Lung (tissue), 12 donors: ENCODE data around the gene SERPINA10. TPM values are rescaled to one million over a fixed set of nuclear protein-coding genes. Genes with fewer than 3 reads are reported as not detected.

Source experiments
- ATAC-seq: fragments of 200-7000 bp; cut with Tn5 transposase; one replicate; pipeline ENCODE4 v1.9.1; 2020; ENCODE audit warnings: moderate number of reproducible peaks; ENCODE audit not compliant: insufficient read depth, low FRiP score
- DNase-seq, 3 donors: peaks; one replicate each; pipeline ENCODE4 v3.0.0-alpha.2; 2013 to 2017
- H3K27ac ChIP-seq, 2 donors: one replicate each; pipeline ENCODE4 v1.5.1; 2013; ENCODE audit warnings: mild to moderate bottlenecking in 2 of 2, moderate library complexity in 2 of 2, control low read depth in 1 of 2, inconsistent platforms in 1 of 2, low read depth in 1 of 2, low read length in 1 of 2
- H3K27me3 ChIP-seq, 3 donors: one replicate each; pipeline ENCODE4 v1.5.1; 2013; ENCODE audit warnings: low read length in 2 of 3; ENCODE audit not compliant: control insufficient read depth in 3 of 3, insufficient read depth in 3 of 3
- H3K36me3 ChIP-seq, 4 donors: one replicate each; pipeline ENCODE4 v1.5.1; 2013; ENCODE audit warnings: low read length in 4 of 4, mild to moderate bottlenecking in 1 of 4, moderate library complexity in 1 of 4; ENCODE audit not compliant: control insufficient read depth in 4 of 4, insufficient read depth in 4 of 4
- H3K4me1 ChIP-seq, 5 donors: one replicate each; pipeline ENCODE4 v1.5.1; 2013; ENCODE audit warnings: low read length in 5 of 5, mild to moderate bottlenecking in 2 of 5, moderate library complexity in 1 of 5; ENCODE audit not compliant: control insufficient read depth in 5 of 5, insufficient read depth in 5 of 5
- H3K4me3 ChIP-seq: one replicate; pipeline ENCODE4 v1.5.1; 2013; ENCODE audit warnings: mild to moderate bottlenecking, control low read depth, moderate library complexity
- H3K9ac ChIP-seq, 2 donors: one replicate each; pipeline ENCODE4 v1.5.1; 2013; ENCODE audit warnings: low read length in 2 of 2, control low read depth in 1 of 2; ENCODE audit not compliant: insufficient read depth in 1 of 2
- H3K9me3 ChIP-seq, 4 donors: one replicate each; pipeline ENCODE4 v1.5.1; 2013; ENCODE audit warnings: low read length in 3 of 4, mild to moderate bottlenecking in 1 of 4, moderate library complexity in 1 of 4; ENCODE audit not compliant: control insufficient read depth in 4 of 4, insufficient read depth in 3 of 4
- CTCF ChIP-seq: IDR thresholded peaks from 2 replicates; pipeline ENCODE4 v1.5.1; 2012; ENCODE audit warnings: mild to moderate bottlenecking; ENCODE audit errors: control extremely low read depth, extremely low read depth
- WGBS, 2 donors: extraction: QIAGEN DNeasy Blood & Tissue Kit; methylation state at CpG; one replicate each; pipeline ENCODE4 v1.1.7; 2013; 5-methylcytosine and 5-hydroxymethylcytosine counted together
- polyA plus RNA-seq, 2 donors: library from polyadenylated mRNA; stranded (reverse); fragments of 200-250 nt; gene quantifications; one replicate each; pipeline ENCODE4 v1.2.1, GENCODE V29; 2013
- total RNA-seq, 2 donors: library from RNA; depleted of rRNA in 1 of 2; stranded (reverse); fragments of >200 nt in 1 of 2; gene quantifications; one replicate each; pipeline ENCODE4 v1.2.1, GENCODE V29; 2014 to 2021
- donor health status: control.
- donor health status: control.
- donor health status: Bipolar disorder and iron deficiency.
- donor health status: healthy.
- donor health status: DM: yes; HTN: yes; CAD: no.

SERPINA10 gene
- total and polyA plus RNA-seq, 4 donors, result 0.21 TPM; not detected in 3

GRCh38 chr14:94317259-94317658 is 24.2 kb upstream of the SERPINA10 start:
- ATAC-seq (peak; percentile 9), DNase-seq (peak in 2 of 3 donors; percentile 28 to 50)
- H3K9ac ChIP-seq, result no peak overlapping the region
- H3K27ac ChIP-seq, result no peak overlapping the region
- peaks cover 0 to 1% (median 0%) of the 10 kb centered on the region in 4 donors for H3K9me3 ChIP-seq
- WGBS, 2 donors, result 62 to 65% methylated on average over 4 of the region's 4 CpGs
- TF ChIP-seq CTCF, result no peak
- no peaks in the 10 kb centered on the region for H3K27me3 ChIP-seq
- H3K4me1 ChIP-seq, result no peaks in the 10 kb centered on the region
- no peaks in the 10 kb centered on the region for H3K36me3 ChIP-seq
- H3K4me3 ChIP-seq, result no peak overlapping the region

DNA sequence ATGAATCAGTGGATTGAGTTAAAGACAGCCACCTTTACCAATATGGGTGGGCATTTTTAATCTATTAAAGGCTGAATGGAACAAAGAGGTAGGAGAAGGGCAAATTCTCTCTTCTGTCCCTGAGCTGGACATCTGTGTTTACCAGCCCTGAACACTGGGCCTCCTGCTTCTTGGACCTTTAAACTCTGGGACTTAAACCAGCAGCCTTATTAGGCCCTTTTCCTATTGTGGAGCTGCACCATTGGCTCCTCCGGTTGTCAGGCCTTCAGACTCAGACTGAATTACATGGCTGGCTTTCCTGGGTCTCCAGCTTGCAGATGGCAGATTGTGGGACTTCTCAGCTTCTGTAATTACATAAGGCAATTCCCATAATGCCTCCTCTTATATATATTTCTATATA is 23.6 kb upstream of the SERPINA10 start:
- 86 to 91% methylated on average over 1 of the region's 1 CpG for WGBS, 2 donors
- no peak overlapping the region for H3K27ac ChIP-seq
- no peak for TF ChIP-seq CTCF

GRCh38 chr14:94314890-94315289 is 21.8 kb upstream of the SERPINA10 start:
- Histone ChIP-seq H3K27ac (no peak overlapping the region), H3K4me1 (no peaks in the 10 kb centered on the region), H3K9me3 (peaks cover 0 to 1% (median 0%) of the 10 kb centered on the region in 4 donors), H3K4me3 (no peak overlapping the region), H3K27me3 (no peaks in the 10 kb centered on the region), H3K36me3 (no peaks in the 10 kb centered on the region), H3K9ac (no peak overlapping the region)
- 87 to 99% methylated on average over 2 of the region's 2 CpGs for WGBS, 2 donors
- ATAC-seq (no peak), DNase-seq (no peak)
- no peak for TF ChIP-seq CTCF

More for the DNA sequence above, 23.6 kb upstream of the SERPINA10 start:
- Histone ChIP-seq H3K4me1 (no peaks in the 10 kb centered on the region), H3K27me3 (no peaks in the 10 kb centered on the region), H3K9me3 (peaks cover 0 to 1% (median 0%) of the 10 kb centered on the region in 4 donors), H3K36me3 (no peaks in the 10 kb centered on the region), H3K9ac (no peak overlapping the region), H3K4me3 (no peak overlapping the region)
- ATAC-seq, result no peak
- no peak for DNase-seq
